ENCODE results near the gene TNNI2. TPM values are rescaled to one million over a fixed set of nuclear protein-coding genes. Genes with fewer than 3 reads are reported as not detected.

The TNNI2 gene
- total and polyA plus RNA-seq, 2 donors (not counting 1 experiment from before 2014, with no cell fraction given): 2.9 to 12.9 TPM

GRCh38 chr11:1887451-1888346 is 48.9 kb downstream of the TNNI2 start:
- Histone ChIP-seq H2AFZ (ENCODE audit: insufficient read depth, low read depth, low read length, poor library complexity, severe bottlenecking) (no peak overlapping the region), H3K79me2 (ENCODE audit: control insufficient read depth, insufficient read depth, low read length) (no peaks in the 10 kb centered on the region), H3K27ac (ENCODE audit: low read length in 2 of 2) (no peak overlapping the region), H3K9ac (ENCODE audit: low read length) (no peak overlapping the region), H3K36me3 (replicated peaks in 1 of 2; ENCODE audit: control extremely low read depth in 1 of 2, control insufficient read depth in 1 of 2, extremely low read depth in 1 of 2, insufficient read depth in 2 of 2, low read length in 1 of 2) (peaks cover 13 to 66% of the 10 kb centered on the region in 2 experiments), H3K9me3 (ENCODE audit: control extremely low read depth in 1 of 3, control insufficient read depth in 2 of 3, insufficient read depth in 1 of 3, low read length in 2 of 3) (no peaks in the 10 kb centered on the region), H4K20me1 (ENCODE audit: control insufficient read depth, insufficient read depth, low read length, poor library complexity, severe bottlenecking) (peaks cover 95% of the 10 kb centered on the region), H3K4me2 (replicated peaks; ENCODE audit: low read depth, low read length, poor library complexity, severe bottlenecking) (peak overlapping the region; percentile 12), H3K4me1 (ENCODE audit: control insufficient read depth in 2 of 2, insufficient read depth in 2 of 2, low read length in 2 of 2) (peaks cover 28 to 35% of the 10 kb centered on the region in 2 donors), H3K4me3 (ENCODE audit: control extremely low read depth in 1 of 5, extremely low read depth in 1 of 5, insufficient read depth in 1 of 5, low read depth in 2 of 5, low read length in 4 of 5) (no peak overlapping the region), H3K27me3 (replicated peaks in 1 of 4; ENCODE audit: control extremely low read depth in 1 of 4, control insufficient read depth in 3 of 4, insufficient read depth in 4 of 4, low read length in 3 of 4) (no peaks in the 10 kb centered on the region)
- no peak for ATAC-seq (ENCODE audit: low read depth)
- no peak for TF ChIP-seq EZH2 (IDR thresholded peaks at IDR 0.05; ENCODE audit: borderline replicate concordance, insufficient read depth, low read depth, low read length, poor library complexity, severe bottlenecking)
- TF ChIP-seq, protein P1, sequence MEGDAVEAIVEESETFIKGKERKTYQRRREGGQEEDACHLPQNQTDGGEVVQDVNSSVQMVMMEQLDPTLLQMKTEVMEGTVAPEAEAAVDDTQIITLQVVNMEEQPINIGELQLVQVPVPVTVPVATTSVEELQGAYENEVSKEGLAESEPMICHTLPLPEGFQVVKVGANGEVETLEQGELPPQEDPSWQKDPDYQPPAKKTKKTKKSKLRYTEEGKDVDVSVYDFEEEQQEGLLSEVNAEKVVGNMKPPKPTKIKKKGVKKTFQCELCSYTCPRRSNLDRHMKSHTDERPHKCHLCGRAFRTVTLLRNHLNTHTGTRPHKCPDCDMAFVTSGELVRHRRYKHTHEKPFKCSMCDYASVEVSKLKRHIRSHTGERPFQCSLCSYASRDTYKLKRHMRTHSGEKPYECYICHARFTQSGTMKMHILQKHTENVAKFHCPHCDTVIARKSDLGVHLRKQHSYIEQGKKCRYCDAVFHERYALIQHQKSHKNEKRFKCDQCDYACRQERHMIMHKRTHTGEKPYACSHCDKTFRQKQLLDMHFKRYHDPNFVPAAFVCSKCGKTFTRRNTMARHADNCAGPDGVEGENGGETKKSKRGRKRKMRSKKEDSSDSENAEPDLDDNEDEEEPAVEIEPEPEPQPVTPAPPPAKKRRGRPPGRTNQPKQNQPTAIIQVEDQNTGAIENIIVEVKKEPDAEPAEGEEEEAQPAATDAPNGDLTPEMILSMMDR (IDR thresholded peaks at IDR 0.05): no peak
- WGBS (ENCODE audit: insufficient coverage): 74% methylated on average over 10 of the region's 11 CpGs
- intact Hi-C loops (cut with micrococcal nuclease): no loop called here
- no peak overlapping the region for H3K4me3 Mint-ChIP-seq
- POLR2A ChIA-PET: interaction anchor here (0.6 kb wide), 1 partner anchor 29 kb away, joined by 4 read pairs; no protein-coding TSS in a partner anchor
- CTCF ChIA-PET: interaction anchor here (0.7 to 1.1 kb wide), 2 partner anchors 55 to 235 kb away, joined by 3 read pairs; no protein-coding TSS in a partner anchor
- H3K27me3 Mint-ChIP-seq: no peaks in the 10 kb centered on the region
- no peak for DNase-seq
- peak overlapping the region; percentile 6 for H3K27ac Mint-ChIP-seq
- no peaks in the 10 kb centered on the region for H3K9me3 Mint-ChIP-seq (ENCODE audit: insufficient read depth)
- H3K4me1 Mint-ChIP-seq: peaks cover 29% of the 10 kb centered on the region

- no peaks in the 10 kb centered on the region for H3K27me3 ChIP-seq (replicated peaks in 1 of 4; ENCODE audit: control extremely low read depth in 1 of 4, control insufficient read depth in 3 of 4, insufficient read depth in 4 of 4, low read length in 3 of 4)
- CTCF ChIA-PET: interaction anchor here (0.7 to 1.1 kb wide), 2 partner anchors 12 to 236 kb away, joined by 3 to 4 read pairs; no protein-coding TSS in a partner anchor
- peaks cover 93% of the 10 kb centered on the region for H4K20me1 ChIP-seq (ENCODE audit: control insufficient read depth, insufficient read depth, low read length, poor library complexity, severe bottlenecking)
- peak overlapping the region; percentile 12 for H3K4me2 ChIP-seq (replicated peaks; ENCODE audit: low read depth, low read length, poor library complexity, severe bottlenecking)
- peak overlapping the region; percentile 80 for H3K27ac Mint-ChIP-seq
- H3K9ac ChIP-seq (ENCODE audit: low read length): no peak overlapping the region
- no peak overlapping the region for H3K27ac ChIP-seq (ENCODE audit: low read length in 2 of 2)
- no peaks in the 10 kb centered on the region for H3K27me3 Mint-ChIP-seq
- no peak overlapping the region for H2AFZ ChIP-seq (ENCODE audit: insufficient read depth, low read depth, low read length, poor library complexity, severe bottlenecking)
- ATAC-seq (ENCODE audit: low read depth): no peak
- H3K36me3 ChIP-seq (replicated peaks in 1 of 2; ENCODE audit: control extremely low read depth in 1 of 2, control insufficient read depth in 1 of 2, extremely low read depth in 1 of 2, insufficient read depth in 2 of 2, low read length in 1 of 2): peaks cover 13 to 60% of the 10 kb centered on the region in 2 experiments
- H3K4me1 ChIP-seq (ENCODE audit: control insufficient read depth in 2 of 2, insufficient read depth in 2 of 2, low read length in 2 of 2): peaks cover 28 to 35% of the 10 kb centered on the region in 2 donors
- H3K79me2 ChIP-seq (ENCODE audit: control insufficient read depth, insufficient read depth, low read length): no peaks in the 10 kb centered on the region
- WGBS (ENCODE audit: insufficient coverage): 46% methylated on average over 8 of the region's 9 CpGs
- DNase-seq: no peak
- peaks cover 30% of the 10 kb centered on the region for H3K4me1 Mint-ChIP-seq
- H3K4me3 ChIP-seq (ENCODE audit: control extremely low read depth in 1 of 5, extremely low read depth in 1 of 5, insufficient read depth in 1 of 5, low read depth in 2 of 5, low read length in 4 of 5): no peak overlapping the region
- H3K9me3 ChIP-seq (ENCODE audit: control extremely low read depth in 1 of 3, control insufficient read depth in 2 of 3, insufficient read depth in 1 of 3, low read length in 2 of 3): no peaks in the 10 kb centered on the region
- H3K9me3 Mint-ChIP-seq (ENCODE audit: insufficient read depth): no peaks in the 10 kb centered on the region
- intact Hi-C loops (cut with micrococcal nuclease): no loop called here
- POLR2A ChIA-PET: interaction anchor here (1.2 to 1.3 kb wide), 2 partner anchors 29 to 38 kb away, joined by 3 to 4 read pairs; no protein-coding TSS in a partner anchor
- no peak for TF ChIP-seq EZH2 (IDR thresholded peaks at IDR 0.05; ENCODE audit: borderline replicate concordance, insufficient read depth, low read depth, low read length, poor library complexity, severe bottlenecking)
- TF ChIP-seq, protein P1 (IDR thresholded peaks at IDR 0.05): no peak
- H3K4me3 Mint-ChIP-seq: peak overlapping the region; percentile 32
Observed at GRCh38 chr11:1888347-1888753, 49.6 kb downstream of the TNNI2 start.
